ENCODE data around the gene TM9SF1.

DNA sequence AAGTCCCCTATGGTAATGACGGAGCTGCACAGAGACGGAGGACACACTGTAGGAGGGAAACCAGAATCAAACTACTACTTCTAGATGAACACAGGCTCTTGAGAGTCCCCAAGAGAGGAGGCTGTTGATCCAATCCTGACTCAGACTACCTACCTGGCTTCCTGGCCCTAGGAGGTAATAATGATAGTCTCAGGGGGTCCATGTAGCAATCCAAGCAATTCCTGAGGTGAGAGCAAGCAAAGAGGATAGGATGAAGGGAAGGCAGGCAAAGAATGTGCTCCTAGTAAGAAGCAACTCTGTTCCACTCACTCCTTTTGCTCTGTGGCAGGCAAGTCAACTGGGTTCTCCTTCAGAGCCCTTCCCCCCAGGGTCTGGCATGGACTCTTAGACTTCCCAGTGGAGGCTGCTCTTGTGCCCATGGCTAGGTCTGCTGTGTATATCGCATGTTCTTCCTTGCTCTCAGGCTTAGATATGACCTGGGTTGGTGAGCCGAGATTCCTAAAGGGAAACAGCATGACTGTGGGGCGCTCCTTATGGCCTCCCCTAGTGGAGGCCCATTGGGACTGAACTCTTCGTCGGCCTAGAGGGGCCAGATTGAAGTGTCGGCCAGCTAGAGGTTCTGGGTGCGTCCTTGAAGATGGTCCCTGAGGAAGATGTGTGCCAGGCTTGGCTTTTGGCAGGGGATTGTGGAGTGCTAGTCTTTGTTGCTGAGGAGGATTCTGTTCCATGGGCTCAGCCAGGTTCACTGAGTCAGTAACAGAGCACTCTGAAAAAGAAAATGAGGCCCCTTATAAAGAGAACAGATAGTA lies 45.1 kb upstream of the TM9SF1 start:
- no peak for TF ChIP-seq POLR2A (IDR thresholded peaks at IDR 0.05)
- TF ChIP-seq, protein P1, sequence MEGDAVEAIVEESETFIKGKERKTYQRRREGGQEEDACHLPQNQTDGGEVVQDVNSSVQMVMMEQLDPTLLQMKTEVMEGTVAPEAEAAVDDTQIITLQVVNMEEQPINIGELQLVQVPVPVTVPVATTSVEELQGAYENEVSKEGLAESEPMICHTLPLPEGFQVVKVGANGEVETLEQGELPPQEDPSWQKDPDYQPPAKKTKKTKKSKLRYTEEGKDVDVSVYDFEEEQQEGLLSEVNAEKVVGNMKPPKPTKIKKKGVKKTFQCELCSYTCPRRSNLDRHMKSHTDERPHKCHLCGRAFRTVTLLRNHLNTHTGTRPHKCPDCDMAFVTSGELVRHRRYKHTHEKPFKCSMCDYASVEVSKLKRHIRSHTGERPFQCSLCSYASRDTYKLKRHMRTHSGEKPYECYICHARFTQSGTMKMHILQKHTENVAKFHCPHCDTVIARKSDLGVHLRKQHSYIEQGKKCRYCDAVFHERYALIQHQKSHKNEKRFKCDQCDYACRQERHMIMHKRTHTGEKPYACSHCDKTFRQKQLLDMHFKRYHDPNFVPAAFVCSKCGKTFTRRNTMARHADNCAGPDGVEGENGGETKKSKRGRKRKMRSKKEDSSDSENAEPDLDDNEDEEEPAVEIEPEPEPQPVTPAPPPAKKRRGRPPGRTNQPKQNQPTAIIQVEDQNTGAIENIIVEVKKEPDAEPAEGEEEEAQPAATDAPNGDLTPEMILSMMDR (IDR thresholded peaks at IDR 0.05) = no peak

Measured in tibial nerve (tissue), 3 donors.